Stimulated activated CD4-positive, alpha-beta T cell treated with anti-CD3 and anti-CD28 coated beads, Interleukin-2, amount 100 ng/mL, for 48 hours (primary cell): Measurements from ENCODE around the gene RHBDF1.

Experiments used
- DNase-seq, 2 donors: peaks; one replicate each; pipeline ENCODE4 v3.0.0-alpha.2; 2020

RHBDF1 gene

GRCh38 chr16:91484-91883 is 19.1 kb upstream of the RHBDF1 start:
- no peak for DNase-seq

DNA sequence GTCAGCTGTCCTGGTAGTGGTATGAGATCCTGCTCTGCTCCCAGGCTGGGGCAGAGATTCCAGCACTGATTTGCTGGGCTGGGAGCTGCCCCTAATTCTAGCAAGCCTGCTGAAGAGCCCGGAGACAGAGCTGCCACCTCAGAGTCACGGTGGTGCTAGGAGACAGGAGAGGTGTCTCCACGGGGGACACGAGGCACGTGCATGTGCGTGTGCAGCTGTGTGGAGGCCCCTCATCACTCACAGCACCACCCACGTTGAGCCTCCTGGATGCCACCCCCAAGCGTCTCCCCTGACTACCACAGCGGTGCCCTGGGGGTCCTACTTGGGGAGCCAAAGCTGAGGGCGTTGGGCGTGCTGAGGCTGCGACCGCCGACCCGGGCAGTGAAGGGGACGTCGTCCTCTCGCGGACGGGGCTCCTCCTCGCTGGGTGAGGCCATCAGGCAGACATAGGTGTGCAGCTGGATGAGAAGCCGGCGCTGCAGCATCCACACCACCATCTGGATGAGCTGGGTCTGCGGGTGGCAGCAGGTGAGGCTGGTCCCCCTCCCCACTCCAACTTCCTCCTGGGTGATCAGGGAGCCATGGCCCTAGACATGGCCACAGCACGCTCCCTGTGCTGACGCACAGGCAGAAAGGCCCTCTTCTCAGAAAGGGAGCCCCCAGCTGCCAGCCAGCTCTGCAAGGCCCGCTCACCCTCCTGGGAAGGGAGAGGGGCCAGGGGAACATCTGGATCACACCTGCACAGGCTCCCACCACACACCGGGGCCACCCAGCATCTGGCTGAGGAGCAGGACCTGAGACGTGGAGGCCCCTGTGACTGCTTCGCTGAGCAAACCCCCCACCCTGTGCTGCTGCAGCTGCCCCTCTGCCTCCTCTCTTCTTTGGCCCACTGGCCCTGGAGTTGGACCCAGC is 17.2 kb upstream of the RHBDF1 start:
- no peak for DNase-seq

DNA sequence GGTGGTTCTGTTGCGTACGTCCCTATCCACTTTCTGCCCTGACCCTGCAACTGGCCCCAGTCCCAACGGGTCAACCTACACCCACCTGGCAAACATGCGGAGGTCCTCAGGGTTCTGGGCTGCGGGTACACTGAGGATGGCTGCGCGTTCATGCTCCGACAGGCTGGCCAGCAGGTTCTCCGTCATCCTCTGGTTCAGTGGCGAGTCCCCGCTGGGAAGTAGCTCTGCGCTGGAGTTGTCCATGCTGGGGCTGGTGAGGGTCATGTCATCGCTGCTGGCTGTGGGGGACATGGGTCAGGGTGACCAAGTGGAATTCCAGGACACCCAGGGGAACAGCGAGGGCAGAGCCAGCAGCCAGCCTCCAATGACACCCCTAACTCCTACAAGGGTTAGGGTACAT is 16.2 kb upstream of the RHBDF1 start:
- no peak for DNase-seq

GRCh38 chr16:86483-86952 is 14.1 kb upstream of the RHBDF1 start:
- no peak for DNase-seq

- no peak for DNase-seq
Measured at GRCh38 chr16:85865-86264, 13.4 kb upstream of the RHBDF1 start.

DNA sequence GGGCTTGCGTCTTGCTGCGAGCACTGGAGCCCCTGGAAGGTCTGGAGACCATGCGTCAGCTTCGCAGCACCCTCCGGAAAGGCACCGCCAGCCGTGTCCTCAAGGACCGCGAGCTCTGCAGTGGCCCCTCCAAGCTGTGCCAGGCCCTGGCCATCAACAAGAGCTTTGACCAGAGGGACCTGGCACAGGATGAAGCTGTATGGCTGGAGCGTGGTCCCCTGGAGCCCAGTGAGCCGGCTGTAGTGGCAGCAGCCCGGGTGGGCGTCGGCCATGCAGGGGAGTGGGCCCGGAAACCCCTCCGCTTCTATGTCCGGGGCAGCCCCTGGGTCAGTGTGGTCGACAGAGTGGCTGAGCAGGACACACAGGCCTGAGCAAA is 13.0 kb upstream of the RHBDF1 start:
- no peak for DNase-seq

GRCh38 chr16:84718-85406 is 12.4 kb upstream of the RHBDF1 start:
- peak; percentile 43 to 46 for DNase-seq

DNA sequence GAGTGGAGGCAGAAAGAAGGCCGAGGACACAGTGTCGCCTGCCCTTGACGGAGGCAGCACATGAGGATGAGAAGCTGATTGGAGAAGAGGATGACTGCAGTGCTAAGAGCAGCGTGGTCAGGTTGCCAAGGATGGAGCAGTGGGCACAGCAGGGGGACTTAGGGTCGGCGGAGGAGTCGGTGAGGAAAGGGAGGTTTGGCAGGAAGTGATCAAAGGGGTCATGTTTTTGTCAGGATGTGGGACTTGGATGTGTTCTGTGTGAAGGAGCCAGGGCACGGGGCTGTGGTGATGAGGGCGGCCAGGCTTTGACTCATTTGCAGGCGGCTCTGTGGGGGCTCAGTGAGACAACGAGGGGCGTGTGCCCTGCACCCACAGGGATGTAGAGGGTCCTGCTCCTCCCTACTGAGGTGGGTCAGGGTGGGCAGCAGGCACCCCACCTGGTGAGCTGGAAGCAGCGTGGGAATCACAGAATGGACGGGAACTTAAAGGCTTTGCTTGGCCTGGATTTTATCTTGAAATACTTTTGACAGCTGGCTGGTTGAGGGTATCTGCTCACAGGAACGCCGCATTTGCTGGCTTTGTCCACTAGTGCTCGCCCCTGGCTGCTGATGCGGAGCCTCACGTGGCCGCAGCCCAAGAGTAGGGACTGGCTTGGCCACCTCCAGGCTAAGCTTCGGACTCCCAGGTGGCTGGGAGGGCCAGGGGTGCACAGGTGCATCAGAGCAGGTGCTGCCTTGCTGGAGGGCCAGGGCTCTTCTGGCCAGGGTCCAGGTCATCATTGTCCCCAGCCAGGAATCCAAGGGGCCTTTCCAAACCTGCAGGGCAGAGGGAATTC is 11.6 kb upstream of the RHBDF1 start:
- no peak for DNase-seq

DNA sequence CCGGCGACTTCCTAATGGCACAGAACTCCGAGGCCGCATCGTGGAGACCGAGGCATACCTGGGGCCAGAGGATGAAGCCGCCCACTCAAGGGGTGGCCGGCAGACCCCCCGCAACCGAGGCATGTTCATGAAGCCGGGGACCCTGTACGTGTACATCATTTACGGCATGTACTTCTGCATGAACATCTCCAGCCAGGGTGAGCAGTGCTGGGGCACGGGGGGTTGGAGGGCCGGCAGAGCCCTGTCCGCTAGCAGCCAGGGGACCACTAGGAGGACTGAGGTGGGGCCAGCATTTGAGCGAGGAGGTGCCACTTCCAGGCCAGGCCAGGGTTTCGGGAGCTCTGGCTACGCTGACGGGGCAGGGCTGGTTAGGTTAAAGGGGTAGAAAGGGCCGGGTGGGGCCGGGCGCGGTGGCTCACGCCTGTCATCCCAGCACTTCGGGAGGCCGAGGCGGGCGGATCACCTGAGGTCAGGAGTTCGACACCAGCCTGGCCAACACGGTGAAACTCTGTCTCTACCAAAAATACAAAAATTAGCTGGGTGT is 10.7 kb upstream of the RHBDF1 start:
- no peak for DNase-seq

- no peak for DNase-seq
Measured at GRCh38 chr16:79151-80054, 7.0 kb upstream of the RHBDF1 start.

GRCh38 chr16:78444-79150 is 6.2 kb upstream of the RHBDF1 start:
- no peak for DNase-seq

GRCh38 chr16:77807-78443 is 5.5 kb upstream of the RHBDF1 start, which contains the start of gene MPG:
TSS of gene MPG (plus strand) at chr16:78225. CDS start at chr16:78310, 85 bp downstream.
- DNase-seq: peak; percentile 79 to 80

DNA sequence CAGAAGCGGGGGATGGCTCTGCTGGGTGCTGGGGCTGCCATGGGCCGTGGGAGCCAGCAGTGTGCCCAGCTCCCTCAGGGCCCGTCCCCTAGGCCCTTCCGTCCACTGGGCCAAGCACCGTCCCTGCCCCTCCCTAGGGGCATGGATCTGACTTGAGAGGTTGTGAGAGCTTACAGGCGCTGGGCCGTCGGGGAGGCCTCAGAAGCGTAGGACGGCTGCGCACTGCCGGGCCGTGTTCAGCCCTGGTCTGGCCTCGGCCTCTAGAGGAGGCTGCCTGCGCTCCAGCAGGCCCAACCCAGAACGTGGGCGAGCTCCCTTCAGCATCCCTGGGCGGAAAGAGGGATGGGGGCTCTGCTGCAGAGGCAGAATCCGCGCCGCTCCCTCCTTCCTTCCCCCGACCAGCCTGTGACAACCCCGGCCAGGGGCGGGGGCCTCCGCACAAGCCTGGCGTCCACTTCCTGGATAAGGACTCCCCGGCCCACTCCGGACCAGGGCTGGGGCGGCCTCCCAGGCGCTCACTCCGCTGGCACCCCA is 4.9 kb upstream of the RHBDF1 start:
- DNase-seq: no peak

DNA sequence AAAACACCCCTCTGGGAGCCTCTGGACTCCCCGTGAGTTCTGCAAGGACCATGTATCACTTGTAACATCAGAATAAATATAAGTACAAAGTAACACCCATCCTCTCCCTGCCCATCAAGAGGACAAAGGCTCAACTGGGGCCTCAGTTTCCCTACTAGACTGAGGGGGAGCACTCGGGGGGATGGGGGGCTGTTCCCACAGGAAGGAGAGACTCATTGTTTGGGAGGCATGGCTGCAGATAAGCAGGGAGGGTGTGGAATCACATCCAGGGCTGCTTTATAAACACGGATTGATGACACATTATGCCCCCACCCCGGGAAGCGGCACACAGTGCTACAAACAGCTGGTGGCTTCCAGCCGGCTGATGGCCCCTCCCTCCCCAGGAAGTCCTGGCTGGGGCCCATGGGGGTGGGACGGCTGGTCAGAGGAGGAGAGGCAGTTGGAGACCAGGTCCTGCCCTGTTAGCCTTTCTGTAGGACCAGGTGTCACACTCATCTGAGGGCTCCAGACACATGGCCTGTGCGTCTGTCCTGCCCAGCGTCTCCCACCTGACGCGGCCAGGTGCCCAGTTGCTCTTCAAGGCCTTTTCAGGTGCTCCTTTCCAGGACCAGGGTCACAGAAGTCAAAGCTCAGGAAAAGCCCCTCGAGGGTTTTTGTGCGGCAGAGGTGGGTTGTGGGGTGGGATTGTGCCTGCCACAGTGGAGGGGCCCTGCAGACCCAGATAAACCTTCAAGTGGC is 4.3 kb upstream of the RHBDF1 start:
- no peak for DNase-seq

- DNase-seq: no peak
Measured at GRCh38 chr16:75580-76501, 3.4 kb upstream of the RHBDF1 start.

DNA sequence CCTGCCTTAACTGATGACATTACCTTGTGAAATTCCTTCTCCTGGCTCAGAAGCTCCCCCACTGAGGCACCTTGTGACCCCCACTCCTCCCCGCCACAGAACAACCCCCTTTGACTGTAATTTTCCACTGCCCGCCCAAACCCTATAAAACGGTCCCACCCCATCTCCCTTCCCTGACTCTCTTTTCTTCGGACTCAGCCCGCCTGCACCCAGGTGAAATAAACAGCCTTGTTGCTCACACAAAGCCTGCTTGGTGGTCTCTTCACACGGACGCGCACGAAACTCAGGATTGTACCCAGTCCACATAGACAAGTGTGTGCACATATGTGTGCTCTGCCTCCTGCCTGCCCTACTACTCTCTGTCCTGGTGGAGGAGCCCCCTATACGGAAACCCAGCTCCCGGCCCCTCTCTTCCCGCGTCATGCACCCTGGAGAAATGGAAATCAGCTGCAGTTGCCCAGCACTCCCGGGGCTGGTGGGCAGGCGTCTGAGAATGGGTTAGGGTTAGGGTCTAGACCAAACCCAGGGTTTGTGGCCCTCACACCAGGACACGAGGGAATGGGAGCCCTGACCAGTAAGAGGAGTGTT is 2.4 kb upstream of the RHBDF1 start:
- no peak for DNase-seq

- DNase-seq: no peak
Measured at GRCh38 chr16:74051-74746, 1.8 kb upstream of the RHBDF1 start.
